HEK293T (cell line): ENCODE results near the gene ZFPM1.

Source experiments
- ARNT ChIP-seq: fragments of 450-650 bp; IDR thresholded peaks from 2 replicates; pipeline ENCODE4 v1.6.1; 2017; ENCODE audit warnings: mild to moderate bottlenecking
- ELF4 ChIP-seq: fragments of 450-650 bp; IDR thresholded peaks from 2 replicates; pipeline ENCODE4 v1.6.1; 2017; ENCODE audit warnings: antibody characterized with exemption
- FOXA1 ChIP-seq: fragments of 450-650 bp; IDR thresholded peaks from 2 replicates; pipeline ENCODE4 v1.6.1; 2016; ENCODE audit warnings: mild to moderate bottlenecking
- FOXK2 ChIP-seq: fragments of 450-650 bp; IDR thresholded peaks from 2 replicates; pipeline ENCODE4 v1.6.1; 2016; ENCODE audit warnings: mild to moderate bottlenecking
- FOXM1 ChIP-seq: fragments of 450-650 bp; IDR thresholded peaks from 2 replicates; pipeline ENCODE4 v1.6.1; 2017; ENCODE audit warnings: mild to moderate bottlenecking, borderline replicate concordance
- HDGF ChIP-seq: fragments of 450-650 bp; IDR thresholded peaks from 2 replicates; pipeline ENCODE4 v1.6.1; 2017; ENCODE audit warnings: antibody characterized with exemption, borderline replicate concordance
- L3MBTL2 ChIP-seq: fragments of 450-650 bp; conservative IDR thresholded peaks from 2 replicates; pipeline ENCODE4 v1.6.1; 2016; ENCODE audit warnings: mild to moderate bottlenecking
- NFRKB ChIP-seq: fragments of 450-650 bp; IDR thresholded peaks from 2 replicates; pipeline ENCODE4 v1.6.1; 2016; ENCODE audit warnings: mild to moderate bottlenecking, moderate library complexity
- SP1 ChIP-seq: fragments of 450-650 bp; IDR thresholded peaks from 2 replicates; pipeline ENCODE4 v1.6.1; 2017
- SUZ12 ChIP-seq: fragments of 450-650 bp; IDR thresholded peaks from 2 replicates; pipeline ENCODE4 v1.6.1; 2016; ENCODE audit warnings: mild to moderate bottlenecking
- TARDBP ChIP-seq: fragments of 450-650 bp; IDR thresholded peaks from 2 replicates; pipeline ENCODE4 v1.6.1; 2016
- ZNF384 ChIP-seq: fragments of 450-650 bp; IDR thresholded peaks from 2 replicates; pipeline ENCODE4 v1.6.1; 2016

GRCh38 chr16:88524274-88524972 lies 71.3 kb downstream of the ZFPM1 start:
- no peak for TF ChIP-seq HDGF
- no peak for TF ChIP-seq SP1
- TF ChIP-seq TARDBP: no peak
- TF ChIP-seq ELF4: no peak
- no peak for TF ChIP-seq ARNT
- no peak for TF ChIP-seq SUZ12
- no peak for TF ChIP-seq FOXK2
- TF ChIP-seq ZNF384: no peak
- no peak for TF ChIP-seq FOXM1
- TF ChIP-seq FOXA1: no peak
- no peak for TF ChIP-seq NFRKB
- no peak for TF ChIP-seq L3MBTL2
